ENCODE results near the gene HOXB13.

Gene HOXB13

DNA sequence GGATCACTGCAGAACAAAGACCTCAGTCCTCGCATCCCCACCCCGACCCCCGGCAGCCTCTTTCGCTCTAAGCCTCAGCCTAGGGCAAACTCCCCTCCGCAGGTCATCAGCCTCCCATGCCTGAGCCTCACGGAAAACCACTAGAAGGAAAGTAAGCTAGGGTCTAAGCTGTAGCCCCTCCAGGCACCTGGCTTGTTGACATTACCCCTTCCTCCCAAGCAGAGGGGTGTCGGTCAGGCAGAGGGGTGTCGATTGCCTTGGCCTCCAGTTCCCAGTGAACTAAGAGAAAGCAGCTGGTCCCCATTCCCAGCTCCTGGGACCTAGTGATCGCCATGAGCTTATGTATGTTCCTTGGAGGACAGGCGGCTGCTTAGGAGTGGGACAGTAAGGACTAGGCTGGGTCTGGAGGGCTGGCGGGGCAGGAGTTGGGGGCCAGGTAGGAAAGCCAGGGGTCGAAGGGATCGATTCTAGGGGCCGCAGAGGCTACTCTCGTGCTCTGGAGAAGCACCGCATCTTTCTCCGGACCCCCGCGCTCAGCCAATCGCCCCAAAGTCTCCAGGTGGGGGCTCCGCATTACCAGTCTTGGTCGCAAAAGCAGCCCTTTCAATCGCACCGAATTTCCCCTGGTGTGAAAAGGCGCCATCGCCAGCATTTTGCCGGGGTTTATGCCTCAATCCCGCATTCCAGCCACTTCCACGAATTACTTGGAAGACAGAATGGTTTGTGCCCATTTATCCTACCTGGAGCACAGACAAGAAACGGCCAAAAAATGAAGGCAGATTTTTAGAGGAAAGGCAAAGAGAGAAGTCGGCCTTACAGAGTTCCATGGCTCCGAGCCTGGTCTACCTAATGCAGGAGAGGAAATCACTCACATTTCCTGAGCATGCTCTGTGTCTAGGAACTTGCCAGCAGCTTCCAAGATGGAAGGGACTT is 21.3 kb upstream of the HOXB13 start:
- TF ChIP-seq CTCF (conservative IDR thresholded peaks at IDR 0.05; ENCODE audit: control insufficient read depth, insufficient read depth, low read depth, low read length), result no peak
- DNase-seq (ENCODE audit: low read depth), result no peak

DNA sequence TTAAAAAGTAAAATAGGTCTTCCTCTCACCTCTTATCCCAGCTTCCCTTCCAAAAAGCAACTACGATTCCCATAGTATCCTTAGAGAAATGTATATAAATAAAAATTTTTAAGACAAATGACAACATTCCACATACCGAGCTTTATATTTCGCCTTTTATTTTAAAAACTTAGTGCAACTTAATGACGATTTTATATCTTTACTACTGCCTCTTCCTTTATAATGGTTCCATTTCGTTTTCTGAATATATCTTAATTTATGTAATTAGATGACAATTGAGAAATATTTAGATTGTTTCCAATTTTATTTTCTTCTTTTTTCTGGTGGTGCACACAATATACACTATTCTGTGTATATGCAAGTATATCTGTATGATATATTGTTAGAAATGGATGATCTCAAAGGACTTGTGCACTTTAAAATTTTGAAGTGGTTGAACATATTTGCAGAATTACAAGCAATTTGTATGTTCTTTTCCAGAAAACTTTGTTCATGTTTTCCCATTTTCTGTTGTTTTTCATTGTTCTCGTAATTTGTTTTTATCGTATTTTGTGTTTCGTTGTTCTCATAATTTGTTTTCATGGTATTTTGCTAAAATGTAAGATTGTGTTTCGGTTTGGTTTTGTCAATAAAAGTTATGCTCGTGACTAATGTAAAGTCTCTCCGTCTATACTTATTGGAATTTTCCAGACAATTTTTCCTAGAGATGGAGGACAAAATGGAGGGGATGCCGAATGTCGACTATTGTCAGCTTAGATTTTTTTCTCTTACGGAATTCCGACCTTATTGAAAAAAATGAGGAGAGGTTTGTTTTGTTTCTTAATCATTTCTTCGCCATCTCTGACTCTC is 20.4 kb upstream of the HOXB13 start:
- no peak for TF ChIP-seq CTCF (conservative IDR thresholded peaks at IDR 0.05; ENCODE audit: control insufficient read depth, insufficient read depth, low read depth, low read length)
- H3K4me3 ChIP-seq (ENCODE audit: control insufficient read depth, low read depth, low read length), result no peak overlapping the region
- no peak for DNase-seq (ENCODE audit: low read depth)

More for the DNA sequence above, 21.3 kb upstream of the HOXB13 start:
- H3K4me3 ChIP-seq (ENCODE audit: control insufficient read depth, low read depth, low read length), result no peak overlapping the region

GRCh38 chr17:48747445-48748363 is 19.2 kb upstream of the HOXB13 start:
- H3K4me3 ChIP-seq (ENCODE audit: control insufficient read depth, low read depth, low read length), result no peak overlapping the region
- no peak for TF ChIP-seq CTCF (conservative IDR thresholded peaks at IDR 0.05; ENCODE audit: control insufficient read depth, insufficient read depth, low read depth, low read length)
- DNase-seq (ENCODE audit: low read depth), result no peak

DNA sequence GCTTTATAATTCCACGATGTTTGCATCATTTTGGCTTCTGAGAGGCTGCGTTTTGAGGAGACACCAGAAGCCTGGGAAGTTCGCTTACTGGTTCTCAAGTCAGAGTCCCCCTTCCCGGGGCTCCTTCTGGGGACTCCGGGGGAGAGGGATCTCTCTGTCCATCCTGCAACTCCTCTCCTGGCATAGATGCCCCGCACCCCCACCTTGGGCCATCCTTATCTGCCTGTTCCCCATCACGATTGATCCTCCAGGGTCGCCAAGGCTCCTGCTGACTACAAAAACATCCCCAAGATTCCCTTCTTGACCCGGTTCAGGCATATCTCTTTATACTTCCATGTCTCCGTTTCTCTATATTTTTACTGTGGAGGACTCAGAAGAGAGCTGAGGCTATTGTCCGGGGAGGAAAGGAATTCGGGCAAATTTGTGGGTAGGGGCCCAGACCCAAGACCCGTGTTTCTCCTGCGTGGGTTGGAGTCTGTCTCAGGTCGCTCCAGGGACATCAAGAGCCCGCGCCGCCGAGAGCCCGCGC is 18.4 kb upstream of the HOXB13 start:
- H3K4me3 ChIP-seq (ENCODE audit: control insufficient read depth, low read depth, low read length), result no peak overlapping the region
- no peak for TF ChIP-seq CTCF (conservative IDR thresholded peaks at IDR 0.05; ENCODE audit: control insufficient read depth, insufficient read depth, low read depth, low read length)
- no peak for DNase-seq (ENCODE audit: low read depth)

DNA sequence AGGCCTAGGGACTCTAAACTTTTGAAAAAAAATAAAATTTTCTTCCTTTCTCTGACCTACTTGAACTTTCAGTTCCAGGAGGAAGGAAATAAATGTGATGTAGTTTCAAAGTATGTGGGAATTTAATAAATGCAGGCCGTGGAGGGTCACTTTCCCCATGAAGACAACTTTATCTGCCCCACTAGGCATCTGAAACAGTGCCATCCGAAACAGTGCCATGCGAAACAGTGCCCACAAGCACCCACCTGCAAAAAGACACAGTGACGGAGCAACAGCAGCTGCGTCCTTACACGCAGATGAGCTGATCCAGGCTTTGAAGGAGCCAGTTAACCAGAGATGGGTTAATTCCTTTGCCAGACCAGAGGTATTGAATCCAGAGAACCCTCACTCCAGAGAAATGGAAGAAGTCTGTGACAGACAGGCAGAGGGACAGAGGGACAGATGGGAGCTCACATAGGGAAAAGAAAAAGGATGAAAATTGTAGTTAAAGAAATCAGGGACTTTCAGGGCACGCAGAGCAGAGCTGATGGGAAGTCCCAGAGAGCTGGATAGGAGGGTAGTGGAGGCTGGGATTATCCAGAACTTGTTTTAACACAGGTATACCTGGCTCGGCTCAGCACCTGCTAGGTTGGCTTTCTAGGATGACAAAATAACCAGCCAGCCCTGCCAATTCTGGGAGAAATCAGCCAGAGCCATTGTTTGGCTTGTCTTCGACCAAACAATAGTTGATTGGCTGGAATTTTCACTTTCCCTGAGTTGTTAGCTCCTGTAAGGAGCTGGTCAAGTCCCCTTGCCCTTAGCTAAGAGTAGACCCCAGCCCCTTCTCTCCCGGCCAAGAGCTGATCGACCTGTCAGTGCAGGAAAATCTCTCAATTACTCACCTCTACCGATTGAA is 17.1 kb upstream of the HOXB13 start:
- DNase-seq (ENCODE audit: low read depth), result no peak
- TF ChIP-seq CTCF (conservative IDR thresholded peaks at IDR 0.05; ENCODE audit: control insufficient read depth, insufficient read depth, low read depth, low read length), result no peak
- H3K4me3 ChIP-seq (ENCODE audit: control insufficient read depth, low read depth, low read length), result no peak overlapping the region
